GM18858 (cell line): ENCODE data around the gene TAPBPL.
A peak's percentile ranks its signal among the peaks of the same experiment; 100 is the strongest.
"Not testable (repeated sequence)": the region's sequence is repeated elsewhere in the genome, so short reads cannot be mapped to it uniquely, and the experiment has no call there.

Source experiments
- ATAC-seq: cut with Tn5 transposase; IDR thresholded peaks from one replicate; pipeline ENCODE4 v1.9.1; 2021; ENCODE audit not compliant: unreplicated experiment

The TAPBPL gene

GRCh38 chr12:6451348-6452244 lies at the start of gene TAPBPL:
Gene TAPBPL (plus strand): TSS chr12:6452042. CDS start chr12:6452249, 207 bp downstream.
- peak; percentile 57 for ATAC-seq

GRCh38 chr12:6404390-6404789 lies 47.5 kb upstream of the TAPBPL start:
- ATAC-seq = no peak

- ATAC-seq = no peak
Observed at GRCh38 chr12:6405963-6406362, 45.9 kb upstream of the TAPBPL start.

GRCh38 chr12:6407236-6407954 lies 44.4 kb upstream of the TAPBPL start:
- no peak for ATAC-seq

- no peak for ATAC-seq
Observed at GRCh38 chr12:6416596-6416995, 35.2 kb upstream of the TAPBPL start.

GRCh38 chr12:6418796-6419195 lies 33.0 kb upstream of the TAPBPL start:
- ATAC-seq = no peak

- ATAC-seq = no peak
Observed at GRCh38 chr12:6420364-6420763, 31.5 kb upstream of the TAPBPL start.

GRCh38 chr12:6423267-6424007 lies 28.4 kb upstream of the TAPBPL start:
- ATAC-seq = no peak

- ATAC-seq = no peak
Observed at GRCh38 chr12:6424008-6424347, 27.9 kb upstream of the TAPBPL start.

GRCh38 chr12:6424866-6425265 lies 27.0 kb upstream of the TAPBPL start:
- no peak for ATAC-seq

- no peak for ATAC-seq
Observed at GRCh38 chr12:6425590-6426531, 26.0 kb upstream of the TAPBPL start.

- peak; percentile 51 for ATAC-seq
Observed at GRCh38 chr12:6426882-6427671, 24.8 kb upstream of the TAPBPL start.

GRCh38 chr12:6427796-6428195 lies 24.0 kb upstream of the TAPBPL start:
- not testable (repeated sequence) for ATAC-seq

- ATAC-seq = no peak
Observed at GRCh38 chr12:6428326-6428725, 23.5 kb upstream of the TAPBPL start.

- ATAC-seq = no peak
Observed at GRCh38 chr12:6430124-6430989, 21.5 kb upstream of the TAPBPL start.

GRCh38 chr12:6432991-6433390 lies 18.9 kb upstream of the TAPBPL start:
- ATAC-seq = no peak

GRCh38 chr12:6434205-6435140 lies 17.4 kb upstream of the TAPBPL start:
- ATAC-seq = no peak
